VCaP (cell line): ENCODE measurements around the gene HS6ST3.

Experiments used
- H3K27ac ChIP-seq: fragments of 450-650 bp; 2 replicates; pipeline ENCODE4 v1.5.1; 2017
- CTCF ChIP-seq: fragments of 450-650 bp; conservative IDR thresholded peaks from 2 replicates; pipeline ENCODE4 v1.5.1; 2017; ENCODE audit warnings: mild to moderate bottlenecking, moderate library complexity

Gene HS6ST3

GRCh38 chr13:96824140-96824539, 734.2 kb downstream of the HS6ST3 start:
- H3K27ac ChIP-seq: no peak overlapping the region
- no peak for TF ChIP-seq CTCF

GRCh38 chr13:96825653-96826052, 735.7 kb downstream of the HS6ST3 start:
- H3K27ac ChIP-seq: no peak overlapping the region
- TF ChIP-seq CTCF: no peak

- no peak for TF ChIP-seq CTCF
- no peak overlapping the region for H3K27ac ChIP-seq
These were observed 744.7 kb downstream of the HS6ST3 start for GRCh38 chr13:96834626-96835025.

- no peak overlapping the region for H3K27ac ChIP-seq
- TF ChIP-seq CTCF: no peak
These were observed 745.6 kb downstream of the HS6ST3 start for GRCh38 chr13:96835546-96835945.

GRCh38 chr13:96836733-96837132, 746.8 kb downstream of the HS6ST3 start:
- TF ChIP-seq CTCF: no peak
- H3K27ac ChIP-seq: no peak overlapping the region

- TF ChIP-seq CTCF: no peak
- H3K27ac ChIP-seq: no peak overlapping the region
These were observed 747.9 kb downstream of the HS6ST3 start for GRCh38 chr13:96837809-96838208.

GRCh38 chr13:96844195-96844594, 754.3 kb downstream of the HS6ST3 start:
- TF ChIP-seq CTCF: no peak
- H3K27ac ChIP-seq: no peak overlapping the region

- no peak overlapping the region for H3K27ac ChIP-seq
- TF ChIP-seq CTCF: no peak
These were observed 754.7 kb downstream of the HS6ST3 start for GRCh38 chr13:96844616-96845015.
